T-cell (primary cell): ENCODE measurements around the gene DGAT2. TPM values are rescaled to one million over a fixed set of nuclear protein-coding genes. Genes with fewer than 3 reads are reported as not detected.

Source experiments
- ATAC-seq, 4 experiments: fragments of 200-7000 bp in 3 of 4; fragments of 150-1000 bp in 1 of 4; cut with Tn5 transposase; replicated peaks in 1 of 4; 1 replicate in 3 of 4; 2 replicates in 1 of 4; pipeline ENCODE4 v1.10.0; 2021; ENCODE audit warnings: moderate library complexity in 3 of 4, mild to moderate bottlenecking in 2 of 4, moderate number of reproducible peaks in 1 of 4
- CTCF ChIA-PET, 2 donors: fragments of 300-600 bp; sonication (Branson Sonifier 250); formaldehyde crosslinking; loops; one replicate each; lab custom pipeline; 2022; ENCODE audit warnings: antibody characterized with exemption in 2 of 2; lab: Charles Lee
- POLR2A ChIA-PET, 2 donors: fragments of 300-600 bp; sonication (Branson Sonifier 250); formaldehyde crosslinking; loops; one replicate each; lab custom pipeline; 2022; ENCODE audit warnings: antibody characterized with exemption in 2 of 2; lab: Charles Lee
- DNase-seq, 35 experiments: peaks; one replicate each; pipeline versions ENCODE4 v3.0.0 to v3.0.0-alpha.2; 2013 to 2023
- H3K27ac ChIP-seq: one replicate; pipeline ENCODE4 v1.5.1; 2013; ENCODE audit warnings: low read length
- H3K27me3 ChIP-seq, 2 experiments: replicated peaks in 1 of 2; 1 replicate in 1 of 2; 2 replicates in 1 of 2; pipeline versions ENCODE4 v1.6.1 to v1.7.0; 2013; ENCODE audit warnings: low read length in 1 of 2, mixed read lengths in 1 of 2; ENCODE audit not compliant: control insufficient read depth in 2 of 2, insufficient read depth in 2 of 2; ENCODE audit errors: extremely low read depth in 1 of 2
- H3K36me3 ChIP-seq, 2 donors: 1 replicate in 1 of 2; 2 replicates in 1 of 2; pipeline versions ENCODE4 v1.6.1 to v1.7.0; 2013; ENCODE audit warnings: low read length in 1 of 2; ENCODE audit not compliant: control insufficient read depth in 2 of 2, insufficient read depth in 1 of 2; ENCODE audit errors: extremely low read depth in 1 of 2
- H3K4me1 ChIP-seq, 2 experiments: 1 replicate in 1 of 2; 2 replicates in 1 of 2; pipeline versions ENCODE4 v1.6.1 to v1.7.0; 2013; ENCODE audit warnings: low read length in 2 of 2, mixed read lengths in 1 of 2; ENCODE audit not compliant: insufficient read depth in 2 of 2, control insufficient read depth in 1 of 2; ENCODE audit errors: extremely low read depth in 1 of 2
- H3K4me3 ChIP-seq, 2 donors: 1 replicate in 1 of 2; 2 replicates in 1 of 2; pipeline versions ENCODE4 v1.5.1 to v1.7.0; 2013; ENCODE audit warnings: mild to moderate bottlenecking in 2 of 2, low read length in 1 of 2, moderate library complexity in 1 of 2; ENCODE audit not compliant: control insufficient read depth in 1 of 2; ENCODE audit errors: extremely low read depth in 1 of 2
- H3K9me3 ChIP-seq: 2 replicates; pipeline ENCODE4 v1.7.0; 2013
- H3K27ac Mint-ChIP-seq, 2 donors: one replicate each; pipeline ENCODE4 v1.8.0; 2020 to 2021; ENCODE audit warnings: mild to moderate bottlenecking in 2 of 2, mixed read lengths in 2 of 2
- H3K27me3 Mint-ChIP-seq, 2 donors: one replicate each; pipeline ENCODE4 v1.8.0; 2021 to 2022; ENCODE audit warnings: mixed read lengths in 2 of 2
- H3K36me3 Mint-ChIP-seq: one replicate; pipeline ENCODE4 v1.8.0; 2021; ENCODE audit warnings: mixed read lengths
- H3K4me1 Mint-ChIP-seq, 3 donors: one replicate each; pipeline ENCODE4 v1.8.0; 2020 to 2022; ENCODE audit warnings: mixed read lengths in 3 of 3, mild to moderate bottlenecking in 1 of 3
- H3K4me3 Mint-ChIP-seq, 3 donors: one replicate each; pipeline ENCODE4 v1.8.0; 2020 to 2022; ENCODE audit warnings: mild to moderate bottlenecking in 3 of 3, mixed read lengths in 3 of 3, moderate library complexity in 3 of 3
- H3K9me3 Mint-ChIP-seq, 3 donors: one replicate each; pipeline ENCODE4 v1.8.0; 2020 to 2022; ENCODE audit warnings: mixed read lengths in 3 of 3
- WGBS: methylation state at CpG from one replicate; pipeline ENCODE4 v1.1.5; 2013; ENCODE audit warnings: missing lambda C conversion rate; ENCODE audit not compliant: insufficient coverage; 5-methylcytosine and 5-hydroxymethylcytosine counted together
- total RNA-seq, 35 experiments: library from RNA in 6 of 35; stranded (reverse) in 6 of 35; fragments of 120-200 nt in 1 of 35; gene quantifications; one replicate each; pipeline versions ENCODE4 v1.2.1 to v1.2.4 and lab custom pipeline; 2013 to 2026

The DGAT2 gene
- total RNA-seq, 5 donors from 2014 or later (not counting 1 experiment from before 2014, with no cell fraction given): 0.14 to 1.2 (median 0.61) TPM

- Histone ChIP-seq H3K9me3 (no peaks in the 10 kb centered on the region), H3K4me3 (no peak overlapping the region), H3K36me3 (no peaks in the 10 kb centered on the region), H3K4me1 (peaks cover 0 to 8% of the 10 kb centered on the region in 2 experiments), H3K27me3 (no peaks in the 10 kb centered on the region), H3K27ac (no peak overlapping the region)
- Mint-ChIP-seq H3K36me3 (no peaks in the 10 kb centered on the region), H3K4me3 (no peak overlapping the region), H3K27ac (no peak overlapping the region), H3K4me1 (peaks cover 0 to 11% (median 6%) of the 10 kb centered on the region in 3 donors), H3K9me3 (no peaks in the 10 kb centered on the region), H3K27me3 (no peaks in the 10 kb centered on the region)
- DNase-seq (no peak), ATAC-seq (no peak)
- POLR2A ChIA-PET: no interaction called here
- 92% methylated on average over 7 of the region's 7 CpGs for WGBS
- CTCF ChIA-PET: no interaction called here
Observed at GRCh38 chr11:75781296-75781695, 12.7 kb downstream of the DGAT2 start.

GRCh38 chr11:75781831-75782230 is 13.3 kb downstream of the DGAT2 start:
- peaks cover 0 to 11% (median 6%) of the 10 kb centered on the region in 3 donors for H3K4me1 Mint-ChIP-seq
- no peak overlapping the region for H3K27ac ChIP-seq
- H3K36me3 ChIP-seq: no peaks in the 10 kb centered on the region
- H3K9me3 Mint-ChIP-seq: no peaks in the 10 kb centered on the region
- no peak for DNase-seq
- H3K9me3 ChIP-seq: no peaks in the 10 kb centered on the region
- 63% methylated on average over 2 of the region's 9 CpGs for WGBS
- no peak overlapping the region for H3K4me3 Mint-ChIP-seq
- H3K4me3 ChIP-seq: no peak overlapping the region
- no peak overlapping the region for H3K27ac Mint-ChIP-seq
- ChIA-PET CTCF (no interaction called here), POLR2A (no interaction called here)
- H3K27me3 ChIP-seq: no peaks in the 10 kb centered on the region
- no peak for ATAC-seq
- no peaks in the 10 kb centered on the region for H3K27me3 Mint-ChIP-seq
- H3K4me1 ChIP-seq: peaks cover 0 to 8% of the 10 kb centered on the region in 2 experiments
- H3K36me3 Mint-ChIP-seq: no peaks in the 10 kb centered on the region

GRCh38 chr11:75782540-75783263 is 14.1 kb downstream of the DGAT2 start:
- POLR2A ChIA-PET: no interaction called here
- Histone ChIP-seq H3K27ac (no peak overlapping the region), H3K36me3 (no peaks in the 10 kb centered on the region), H3K9me3 (no peaks in the 10 kb centered on the region), H3K4me3 (no peak overlapping the region), H3K4me1 (no peaks in the 10 kb centered on the region), H3K27me3 (no peaks in the 10 kb centered on the region)
- Mint-ChIP-seq H3K9me3 (no peaks in the 10 kb centered on the region), H3K4me1 (peaks cover 0 to 5% (median 2%) of the 10 kb centered on the region in 3 donors), H3K27me3 (no peaks in the 10 kb centered on the region), H3K4me3 (no peak overlapping the region), H3K27ac (no peak overlapping the region), H3K36me3 (no peaks in the 10 kb centered on the region)
- ATAC-seq (no peak), DNase-seq (no peak)
- 94% methylated on average over 2 of the region's 4 CpGs for WGBS
- CTCF ChIA-PET: no interaction called here

- no peaks in the 10 kb centered on the region for H3K9me3 Mint-ChIP-seq
- no peak overlapping the region for H3K27ac ChIP-seq
Observed at GRCh38 chr11:75783416-75784084, 15.0 kb downstream of the DGAT2 start.

DNA sequence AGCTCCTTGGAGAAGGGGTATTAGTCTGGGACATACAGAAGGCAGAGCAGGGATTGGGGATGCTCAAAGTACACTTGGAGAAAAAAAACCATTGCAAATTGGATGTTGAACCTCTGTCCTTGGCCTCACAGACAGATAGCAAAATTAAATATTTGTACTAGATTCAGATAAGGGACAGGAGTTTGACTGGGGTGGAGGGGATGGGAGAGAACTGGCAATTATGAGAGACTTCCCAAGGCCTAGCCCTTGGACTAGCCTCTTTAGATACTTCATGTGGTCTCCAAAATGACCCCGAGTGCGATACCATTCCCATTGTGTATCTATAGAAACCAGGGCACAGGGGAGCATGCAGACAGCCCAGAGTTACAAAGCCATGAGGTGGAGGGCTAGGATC is 15.5 kb downstream of the DGAT2 start:
- no peaks in the 10 kb centered on the region for H3K9me3 ChIP-seq
- no peak for ATAC-seq
- H3K27ac ChIP-seq: no peak overlapping the region
- H3K4me1 ChIP-seq: no peaks in the 10 kb centered on the region
- ChIA-PET CTCF (no interaction called here), POLR2A (no interaction called here)
- no peak overlapping the region for H3K4me3 Mint-ChIP-seq
- no peaks in the 10 kb centered on the region for H3K36me3 ChIP-seq
- H3K36me3 Mint-ChIP-seq: no peaks in the 10 kb centered on the region
- WGBS: 100% methylated on average over 2 of the region's 2 CpGs
- no peaks in the 10 kb centered on the region for H3K9me3 Mint-ChIP-seq
- H3K27me3 Mint-ChIP-seq: no peaks in the 10 kb centered on the region
- DNase-seq: no peak
- no peak overlapping the region for H3K27ac Mint-ChIP-seq
- H3K27me3 ChIP-seq: no peaks in the 10 kb centered on the region
- H3K4me1 Mint-ChIP-seq: no peaks in the 10 kb centered on the region
- H3K4me3 ChIP-seq: no peak overlapping the region

More at GRCh38 chr11:75783416-75784084, 15.0 kb downstream of the DGAT2 start:
- H3K4me3 ChIP-seq: no peak overlapping the region
- no peaks in the 10 kb centered on the region for H3K4me1 ChIP-seq
- CTCF ChIA-PET: no interaction called here
- no peaks in the 10 kb centered on the region for H3K9me3 ChIP-seq
- Mint-ChIP-seq H3K4me1 (no peaks in the 10 kb centered on the region), H3K36me3 (no peaks in the 10 kb centered on the region), H3K27me3 (no peaks in the 10 kb centered on the region), H3K27ac (no peak overlapping the region), H3K4me3 (no peak overlapping the region)
- ATAC-seq: no peak
- H3K27me3 ChIP-seq: no peaks in the 10 kb centered on the region
- POLR2A ChIA-PET: no interaction called here
- no peaks in the 10 kb centered on the region for H3K36me3 ChIP-seq
- 100% methylated on average over 1 of the region's 4 CpGs for WGBS
- no peak for DNase-seq

GRCh38 chr11:75784506-75784905 is 15.9 kb downstream of the DGAT2 start:
- Mint-ChIP-seq H3K27ac (no peak overlapping the region), H3K4me1 (no peaks in the 10 kb centered on the region), H3K36me3 (no peaks in the 10 kb centered on the region), H3K27me3 (no peaks in the 10 kb centered on the region), H3K9me3 (no peaks in the 10 kb centered on the region), H3K4me3 (no peak overlapping the region)
- CTCF ChIA-PET: no interaction called here
- 83% methylated on average over 1 of the region's 1 CpG for WGBS
- ATAC-seq (no peak), DNase-seq (no peak)
- Histone ChIP-seq H3K36me3 (no peaks in the 10 kb centered on the region), H3K4me1 (no peaks in the 10 kb centered on the region), H3K9me3 (no peaks in the 10 kb centered on the region), H3K27ac (no peak overlapping the region), H3K27me3 (no peaks in the 10 kb centered on the region), H3K4me3 (no peak overlapping the region)
- POLR2A ChIA-PET: no interaction called here
